Nephron progenitor cell (in vitro differentiated cells): Measurements from ENCODE around the gene AKAP5.

Experiments
- DNase-seq: peaks from one replicate; pipeline ENCODE4 v3.0.0; 2021
- H3K27ac Mint-ChIP-seq: 2 replicates; pipeline ENCODE4 v1.8.0; 2021; ENCODE audit warnings: mild to moderate bottlenecking, moderate library complexity, mixed read lengths
- H3K27me3 Mint-ChIP-seq: 2 replicates; pipeline ENCODE4 v1.8.0; 2021; ENCODE audit warnings: mild to moderate bottlenecking, low read depth, mixed read lengths; ENCODE audit not compliant: poor library complexity
- H3K36me3 Mint-ChIP-seq: 2 replicates; pipeline ENCODE4 v1.8.0; 2021; ENCODE audit warnings: low read depth, mixed read lengths
- H3K4me1 Mint-ChIP-seq: 2 replicates; pipeline ENCODE4 v1.8.0; 2021; ENCODE audit warnings: mixed read lengths
- H3K4me3 Mint-ChIP-seq: 2 replicates; pipeline ENCODE4 v1.8.0; 2021; ENCODE audit warnings: mild to moderate bottlenecking, moderate library complexity, mixed read lengths
- H3K9me3 Mint-ChIP-seq: 2 replicates; pipeline ENCODE4 v1.8.0; 2021; ENCODE audit warnings: mild to moderate bottlenecking, moderate library complexity, mixed read lengths
- TF ChIP-seq, protein P1 (sequence below): fragments of 200-600 bp; sonication (generic); IDR thresholded peaks from 2 replicates; pipeline ENCODE4 v1.5.0; 2021; ENCODE audit warnings: antibody characterized with exemption

Gene AKAP5

DNA sequence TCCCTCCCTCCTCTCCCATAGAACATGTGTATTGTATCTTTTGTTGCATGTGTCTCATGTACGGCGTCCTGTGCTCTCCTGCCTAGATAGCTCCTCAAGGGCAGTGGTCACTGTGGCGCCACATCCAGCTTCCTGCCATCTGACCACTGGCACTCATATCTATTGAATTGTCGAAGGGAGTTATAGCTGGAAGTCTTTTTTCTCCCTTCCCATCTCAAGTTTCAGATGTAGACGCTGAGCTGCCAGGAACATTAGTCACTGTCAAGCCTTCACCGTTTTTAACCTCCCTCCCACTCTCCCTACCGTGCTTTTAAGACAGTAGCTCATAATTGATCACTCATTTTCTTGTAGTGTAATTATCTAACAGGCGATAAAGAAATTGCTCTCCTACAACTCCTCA, 44.1 kb upstream of the AKAP5 start:
- TF ChIP-seq, protein P1, sequence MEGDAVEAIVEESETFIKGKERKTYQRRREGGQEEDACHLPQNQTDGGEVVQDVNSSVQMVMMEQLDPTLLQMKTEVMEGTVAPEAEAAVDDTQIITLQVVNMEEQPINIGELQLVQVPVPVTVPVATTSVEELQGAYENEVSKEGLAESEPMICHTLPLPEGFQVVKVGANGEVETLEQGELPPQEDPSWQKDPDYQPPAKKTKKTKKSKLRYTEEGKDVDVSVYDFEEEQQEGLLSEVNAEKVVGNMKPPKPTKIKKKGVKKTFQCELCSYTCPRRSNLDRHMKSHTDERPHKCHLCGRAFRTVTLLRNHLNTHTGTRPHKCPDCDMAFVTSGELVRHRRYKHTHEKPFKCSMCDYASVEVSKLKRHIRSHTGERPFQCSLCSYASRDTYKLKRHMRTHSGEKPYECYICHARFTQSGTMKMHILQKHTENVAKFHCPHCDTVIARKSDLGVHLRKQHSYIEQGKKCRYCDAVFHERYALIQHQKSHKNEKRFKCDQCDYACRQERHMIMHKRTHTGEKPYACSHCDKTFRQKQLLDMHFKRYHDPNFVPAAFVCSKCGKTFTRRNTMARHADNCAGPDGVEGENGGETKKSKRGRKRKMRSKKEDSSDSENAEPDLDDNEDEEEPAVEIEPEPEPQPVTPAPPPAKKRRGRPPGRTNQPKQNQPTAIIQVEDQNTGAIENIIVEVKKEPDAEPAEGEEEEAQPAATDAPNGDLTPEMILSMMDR, result no peak
- H3K27ac Mint-ChIP-seq, result peak overlapping the region; percentile 97
- no peak overlapping the region for H3K4me3 Mint-ChIP-seq
- no peak for DNase-seq
- peaks cover 18% of the 10 kb centered on the region for H3K4me1 Mint-ChIP-seq
- H3K9me3 Mint-ChIP-seq, result no peaks in the 10 kb centered on the region
- H3K27me3 Mint-ChIP-seq, result no peaks in the 10 kb centered on the region
- H3K36me3 Mint-ChIP-seq, result peaks cover 77% of the 10 kb centered on the region

DNA sequence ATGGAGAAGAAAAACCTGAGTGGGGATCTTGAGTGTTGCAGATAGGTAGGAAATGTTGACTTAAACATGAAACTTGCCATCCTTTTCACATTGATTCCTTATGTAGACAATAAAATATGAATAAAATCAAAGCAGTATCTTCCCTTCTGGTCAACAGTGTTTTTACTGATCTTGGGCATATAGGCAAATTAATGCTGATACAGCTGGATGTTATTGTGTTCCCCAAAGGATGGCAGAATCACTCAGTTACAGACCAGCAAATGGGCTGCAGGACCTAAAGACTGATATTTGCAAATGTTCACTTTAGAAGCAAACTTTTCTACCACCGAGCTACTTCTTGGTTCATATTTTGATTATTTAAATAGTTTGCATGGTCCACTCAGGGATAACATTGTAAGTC, 43.3 kb upstream of the AKAP5 start:
- Mint-ChIP-seq H3K36me3 (peaks cover 82% of the 10 kb centered on the region), H3K4me1 (peaks cover 18% of the 10 kb centered on the region), H3K9me3 (no peaks in the 10 kb centered on the region), H3K4me3 (no peak overlapping the region), H3K27ac (no peak overlapping the region), H3K27me3 (no peaks in the 10 kb centered on the region)
- TF ChIP-seq, protein P1, result no peak
- DNase-seq, result no peak

DNA sequence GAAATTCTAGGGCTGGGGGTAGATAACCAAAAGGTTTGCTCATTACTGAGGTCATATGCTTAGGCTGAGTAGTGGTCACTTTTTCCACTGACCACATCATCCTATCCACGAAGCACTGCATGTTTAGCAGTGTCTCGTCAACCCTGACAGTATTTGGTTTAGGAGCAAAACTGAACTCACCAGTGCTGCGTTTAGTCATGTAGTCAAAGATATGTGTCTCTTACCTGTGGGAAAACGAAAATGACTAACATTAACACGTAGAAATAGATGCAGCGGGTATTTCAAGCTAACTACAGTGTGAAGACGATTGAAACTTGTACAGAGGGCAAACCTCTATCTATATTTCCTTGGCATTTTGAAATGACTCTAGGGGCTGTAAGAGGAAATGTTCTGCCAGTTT, 42.5 kb upstream of the AKAP5 start:
- no peak overlapping the region for H3K27ac Mint-ChIP-seq
- no peaks in the 10 kb centered on the region for H3K9me3 Mint-ChIP-seq
- no peak for DNase-seq
- peaks cover 83% of the 10 kb centered on the region for H3K36me3 Mint-ChIP-seq
- H3K4me3 Mint-ChIP-seq, result no peak overlapping the region
- TF ChIP-seq, protein P1, result no peak
- H3K4me1 Mint-ChIP-seq, result peaks cover 18% of the 10 kb centered on the region
- no peaks in the 10 kb centered on the region for H3K27me3 Mint-ChIP-seq

DNA sequence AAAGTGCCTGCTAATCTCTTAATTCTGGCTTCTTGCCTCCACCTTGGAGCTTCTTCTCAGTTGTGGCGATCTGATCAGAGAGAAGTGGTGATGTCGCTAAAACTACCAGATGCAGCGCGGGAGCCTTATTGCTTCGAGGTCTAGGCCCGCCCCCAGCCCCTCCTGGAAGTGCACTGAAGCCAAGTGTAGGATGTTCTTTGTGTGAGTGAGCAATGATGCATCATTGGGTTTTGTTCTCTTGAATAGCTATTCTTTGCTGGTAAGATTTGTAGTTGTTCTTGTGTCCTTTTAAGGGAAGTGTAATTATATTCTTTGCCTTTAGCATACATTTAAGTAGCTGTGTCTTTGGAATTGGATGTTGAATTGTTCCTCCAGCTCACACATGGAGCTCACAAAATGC, 41.3 kb upstream of the AKAP5 start:
- Mint-ChIP-seq H3K36me3 (peaks cover 85% of the 10 kb centered on the region), H3K9me3 (no peaks in the 10 kb centered on the region), H3K4me3 (no peak overlapping the region), H3K27ac (no peak overlapping the region), H3K27me3 (no peaks in the 10 kb centered on the region), H3K4me1 (peaks cover 22% of the 10 kb centered on the region)
- TF ChIP-seq, protein P1, result no peak
- DNase-seq, result no peak

DNA sequence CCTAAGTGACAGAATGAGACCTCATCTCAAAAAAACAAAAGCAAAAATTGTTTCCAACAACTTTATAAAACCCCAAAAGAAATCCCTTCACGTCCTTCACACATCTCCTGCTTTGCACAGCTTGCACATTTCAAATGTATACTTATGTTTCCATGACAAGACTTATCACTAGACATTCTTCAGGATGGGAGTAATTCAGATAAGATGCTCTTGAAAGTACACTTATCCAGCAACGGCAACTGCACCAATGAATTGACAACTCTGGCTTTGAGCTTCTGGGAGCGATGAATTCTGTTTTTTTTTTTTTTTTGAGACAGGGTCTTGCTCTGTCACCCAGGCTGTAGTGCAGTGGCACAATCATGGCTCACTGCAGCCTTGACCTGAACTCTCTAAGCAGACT, 30.8 kb upstream of the AKAP5 start:
- H3K4me1 Mint-ChIP-seq, result no peaks in the 10 kb centered on the region
- no peak for DNase-seq
- H3K36me3 Mint-ChIP-seq, result peaks cover 66% of the 10 kb centered on the region
- no peaks in the 10 kb centered on the region for H3K9me3 Mint-ChIP-seq
- H3K27ac Mint-ChIP-seq, result no peak overlapping the region
- H3K4me3 Mint-ChIP-seq, result no peak overlapping the region
- TF ChIP-seq, protein P1, result no peak
- H3K27me3 Mint-ChIP-seq, result peaks cover 3% of the 10 kb centered on the region

DNA sequence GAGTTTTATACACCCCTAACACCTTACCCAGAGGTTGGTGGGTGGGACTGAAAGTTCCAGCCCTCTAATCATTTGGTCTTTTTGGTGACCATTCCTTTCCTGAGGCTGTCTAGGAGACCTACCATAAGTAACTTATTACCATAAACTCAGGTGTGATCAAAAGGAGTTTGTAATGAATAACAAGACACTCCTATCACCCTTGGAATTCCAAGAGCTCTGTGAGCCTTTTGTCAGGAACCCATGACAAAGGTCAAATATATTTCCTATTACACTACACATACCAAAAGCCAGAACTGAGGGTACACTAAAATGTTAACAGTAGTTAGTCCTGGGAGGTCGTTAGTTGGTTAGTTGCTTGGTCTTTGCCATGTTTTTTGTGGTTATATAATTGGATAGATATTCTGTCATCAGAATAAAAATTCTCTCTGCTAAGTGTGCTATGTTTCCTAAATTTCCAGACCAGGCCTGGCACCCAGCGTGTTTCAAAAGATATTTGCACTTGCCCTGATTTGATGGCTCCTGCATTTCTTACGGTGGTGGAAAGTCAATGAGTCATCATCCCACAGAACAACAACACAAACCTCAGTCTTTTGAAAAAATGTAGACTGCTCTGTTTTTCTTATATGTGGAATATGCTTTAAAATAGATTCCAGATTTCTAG, 27.0 kb upstream of the AKAP5 start:
- Mint-ChIP-seq H3K4me3 (no peak overlapping the region), H3K9me3 (no peaks in the 10 kb centered on the region), H3K36me3 (peaks cover 76% of the 10 kb centered on the region), H3K4me1 (no peaks in the 10 kb centered on the region), H3K27me3 (peaks cover 6% of the 10 kb centered on the region), H3K27ac (no peak overlapping the region)
- no peak for DNase-seq
- TF ChIP-seq, protein P1, result no peak
